GM12875 (cell line): ENCODE data around the gene MOB1A.
"Not testable (repeated sequence)": the region's sequence is repeated elsewhere in the genome, so short reads cannot be mapped to it uniquely, and the experiment has no call there.

ENCODE experiments used
- H3K4me3 ChIP-seq: one replicate; pipeline ENCODE4 v1.5.1; 2011; ENCODE audit warnings: low read depth, low read length, control low read depth
- TF ChIP-seq, protein P1 (sequence below): IDR thresholded peaks from 2 replicates; pipeline ENCODE4 v1.5.1; 2011; ENCODE audit warnings: low read depth, mild to moderate bottlenecking, control low read depth, inconsistent platforms, low read length, moderate library complexity, borderline replicate concordance; ENCODE audit not compliant: insufficient read depth

MOB1A gene

GRCh38 chr2:74221604-74222299, 43.1 kb upstream of the MOB1A start:
- H3K4me3 ChIP-seq = no peak overlapping the region
- TF ChIP-seq, protein P1, sequence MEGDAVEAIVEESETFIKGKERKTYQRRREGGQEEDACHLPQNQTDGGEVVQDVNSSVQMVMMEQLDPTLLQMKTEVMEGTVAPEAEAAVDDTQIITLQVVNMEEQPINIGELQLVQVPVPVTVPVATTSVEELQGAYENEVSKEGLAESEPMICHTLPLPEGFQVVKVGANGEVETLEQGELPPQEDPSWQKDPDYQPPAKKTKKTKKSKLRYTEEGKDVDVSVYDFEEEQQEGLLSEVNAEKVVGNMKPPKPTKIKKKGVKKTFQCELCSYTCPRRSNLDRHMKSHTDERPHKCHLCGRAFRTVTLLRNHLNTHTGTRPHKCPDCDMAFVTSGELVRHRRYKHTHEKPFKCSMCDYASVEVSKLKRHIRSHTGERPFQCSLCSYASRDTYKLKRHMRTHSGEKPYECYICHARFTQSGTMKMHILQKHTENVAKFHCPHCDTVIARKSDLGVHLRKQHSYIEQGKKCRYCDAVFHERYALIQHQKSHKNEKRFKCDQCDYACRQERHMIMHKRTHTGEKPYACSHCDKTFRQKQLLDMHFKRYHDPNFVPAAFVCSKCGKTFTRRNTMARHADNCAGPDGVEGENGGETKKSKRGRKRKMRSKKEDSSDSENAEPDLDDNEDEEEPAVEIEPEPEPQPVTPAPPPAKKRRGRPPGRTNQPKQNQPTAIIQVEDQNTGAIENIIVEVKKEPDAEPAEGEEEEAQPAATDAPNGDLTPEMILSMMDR = no peak

DNA sequence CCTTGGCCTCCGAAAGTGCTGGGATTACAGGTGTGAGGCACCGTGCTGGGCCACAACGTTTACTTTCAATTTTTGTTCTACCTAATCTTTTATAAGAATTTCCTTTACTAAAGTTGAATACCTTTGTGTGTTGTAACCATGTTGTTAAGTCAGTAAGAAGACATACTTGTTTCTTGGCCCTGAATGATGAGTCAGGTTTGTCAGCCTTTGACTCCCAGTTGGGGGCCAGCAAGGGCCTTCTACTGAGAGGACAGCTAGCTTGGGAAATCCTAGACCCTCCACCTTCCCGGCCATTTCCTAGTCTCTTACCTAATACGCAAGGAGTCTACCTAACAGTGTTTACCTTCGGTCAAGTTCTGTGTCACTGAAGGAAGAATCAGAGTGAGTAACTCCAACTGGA, 42.4 kb upstream of the MOB1A start:
- H3K4me3 ChIP-seq = no peak overlapping the region
- TF ChIP-seq, protein P1 = no peak

DNA sequence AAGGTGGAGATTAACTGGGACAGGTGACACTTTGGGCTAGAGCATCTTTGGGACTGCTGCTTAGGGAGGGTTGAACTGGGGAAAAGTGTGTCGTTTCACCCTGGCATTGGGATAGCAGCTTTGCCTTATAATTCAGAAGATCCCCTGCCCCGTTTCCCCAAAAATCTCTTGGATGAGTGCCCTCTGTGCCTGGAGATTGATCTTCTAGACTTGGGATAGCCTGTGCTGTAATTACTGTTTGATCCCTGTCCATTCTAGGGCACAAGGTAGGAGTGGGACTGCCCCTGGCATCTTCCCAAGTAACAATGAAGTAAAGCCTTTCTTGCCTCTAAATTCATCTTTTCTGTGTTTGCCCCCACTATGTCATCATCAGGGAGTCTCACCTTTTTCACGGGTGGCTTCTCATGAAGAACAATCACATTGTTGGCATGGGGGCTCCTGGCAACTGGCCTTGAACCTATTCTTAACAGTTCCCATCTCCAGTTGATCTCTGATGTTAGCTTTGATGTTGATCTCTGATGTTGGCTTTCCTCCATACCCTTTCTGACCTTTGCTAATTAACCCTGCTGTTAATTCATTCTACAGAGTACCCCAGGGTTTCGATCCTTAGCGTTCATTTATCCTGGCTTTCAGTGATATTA, 41.3 kb upstream of the MOB1A start:
- no peak overlapping the region for H3K4me3 ChIP-seq
- TF ChIP-seq, protein P1 = no peak

DNA sequence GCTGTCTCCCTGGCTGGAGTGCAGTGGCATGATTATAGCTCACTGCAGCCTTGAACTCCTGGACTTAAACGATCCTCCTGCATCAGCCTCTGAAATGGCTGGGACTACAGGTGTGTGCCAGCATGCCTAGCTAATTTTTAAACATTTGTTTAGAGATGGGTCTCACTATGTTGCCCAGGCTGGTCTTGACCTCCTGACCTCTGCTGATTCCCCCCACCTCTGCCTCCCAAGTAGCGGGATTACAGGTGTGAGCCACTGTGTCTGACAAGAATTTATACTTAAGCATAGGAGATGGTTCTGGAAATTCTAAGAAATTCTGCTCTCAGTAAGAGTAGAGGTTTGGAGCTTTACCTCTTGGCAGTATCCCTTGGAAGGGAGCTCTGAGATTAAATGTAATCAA, 38.0 kb upstream of the MOB1A start:
- TF ChIP-seq, protein P1 = no peak
- H3K4me3 ChIP-seq = no peak overlapping the region

DNA sequence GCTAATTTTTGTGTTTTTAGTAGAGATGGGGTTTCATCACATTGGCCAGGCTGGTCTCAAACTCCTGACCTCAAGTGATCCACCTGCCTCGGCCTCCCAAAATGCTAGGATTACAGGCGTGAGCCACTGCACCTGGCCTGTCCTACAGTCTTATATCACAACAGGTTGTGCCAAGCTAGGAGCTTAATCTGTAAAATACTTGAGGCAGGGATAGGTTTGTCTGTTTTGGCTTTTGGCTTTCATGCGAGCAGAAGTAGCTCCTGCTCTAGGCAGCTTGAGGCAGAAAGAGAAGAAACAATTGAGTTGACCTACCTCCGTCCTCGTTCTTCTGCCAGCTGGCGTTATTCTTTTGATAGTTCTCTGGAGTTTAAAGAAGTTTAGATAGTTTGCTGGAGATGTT, 37.1 kb upstream of the MOB1A start:
- H3K4me3 ChIP-seq = not testable (repeated sequence)

DNA sequence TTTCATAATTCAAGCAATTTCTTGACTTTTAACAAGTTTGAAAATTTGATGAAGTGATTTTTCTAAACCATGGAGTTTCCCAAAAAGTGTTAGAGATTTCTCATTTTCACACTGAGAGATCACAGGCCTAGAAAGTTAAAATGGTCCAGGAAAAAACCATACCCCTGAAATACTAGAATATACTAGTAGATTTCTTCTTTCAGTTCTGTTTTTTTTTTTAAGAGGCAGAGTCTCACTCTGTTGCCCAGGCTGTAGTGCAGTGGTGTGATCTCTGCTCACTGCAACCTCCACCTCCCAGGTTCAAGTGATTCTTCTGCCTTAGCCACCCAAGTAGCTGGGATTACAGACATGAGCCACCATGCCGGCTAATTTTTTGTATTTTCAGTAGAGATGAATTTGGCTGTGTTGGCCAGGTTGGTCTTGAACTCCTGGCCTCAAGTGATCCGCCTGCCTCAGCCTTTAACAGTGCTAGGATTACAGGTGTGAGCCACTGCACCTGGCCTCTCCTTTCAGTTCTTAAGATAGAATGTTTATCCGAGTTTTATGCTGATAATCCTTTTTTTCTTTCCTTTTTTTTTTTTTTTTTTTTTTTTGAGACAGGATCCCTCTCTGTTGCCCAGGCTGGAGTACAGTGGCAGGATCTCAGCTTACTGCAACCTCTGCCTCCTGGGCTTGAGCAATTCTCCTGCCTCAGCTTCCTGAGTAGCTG, 34.2 kb upstream of the MOB1A start:
- no peak overlapping the region for H3K4me3 ChIP-seq
- TF ChIP-seq, protein P1 = no peak

DNA sequence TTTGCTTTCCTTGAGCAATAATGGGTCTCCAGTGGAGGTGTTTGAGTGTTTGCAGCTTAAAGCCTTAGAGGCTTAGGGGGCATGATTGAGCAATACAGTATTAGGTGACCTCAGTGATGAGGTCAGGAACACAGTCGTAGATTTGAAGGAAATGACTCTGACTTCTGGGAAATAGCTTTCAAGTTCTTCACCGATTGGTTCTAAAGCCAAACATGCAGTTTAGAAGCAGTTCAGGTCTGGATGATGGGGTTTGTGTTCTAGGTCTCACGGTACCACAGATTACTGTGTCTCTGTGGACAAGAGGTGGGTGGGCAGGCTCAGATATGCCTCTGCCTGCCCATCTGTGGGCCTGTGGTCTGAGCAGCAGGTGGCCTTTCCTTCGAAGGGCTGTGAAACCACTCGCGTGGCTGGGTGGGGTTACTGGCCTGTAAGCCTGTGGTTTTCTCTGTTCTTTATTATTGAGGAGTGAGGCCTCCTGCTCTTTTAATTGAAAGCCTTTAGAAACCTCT, 27.6 kb upstream of the MOB1A start:
- no peak overlapping the region for H3K4me3 ChIP-seq
- TF ChIP-seq, protein P1 = no peak
